Body of pancreas (tissue), 4 donors: ENCODE results near the gene SCAF11.

Experiments
- CTCF ChIP-seq, 7 experiments: fragments of 450-650 bp in 4 of 7; fragments of 200-600 bp in 3 of 7; sonication (generic) in 3 of 7; IDR thresholded peaks; one replicate each; pipeline ENCODE4 v1.5.1; 2016 to 2019; ENCODE audit warnings: antibody characterized with exemption in 7 of 7
- POLR2A ChIP-seq, 3 donors: fragments of 450-650 bp; IDR thresholded peaks; one replicate each; pipeline ENCODE4 v1.6.1; 2016; ENCODE audit warnings: antibody characterized with exemption in 3 of 3, mild to moderate bottlenecking in 2 of 3

GRCh38 chr12:45938566-45938965 lies 51.8 kb downstream of the SCAF11 start:
- no peak for TF ChIP-seq CTCF (IDR thresholded peaks at IDR 0.05)
- TF ChIP-seq POLR2A (IDR thresholded peaks at IDR 0.05): no peak
